Measurements from ENCODE around the gene NPAS3. TPM values are rescaled to one million over a fixed set of nuclear protein-coding genes. Genes with fewer than 3 reads are reported as not detected.

Gene NPAS3
- total and polyA plus RNA-seq, 2 of the 8 experiments (the other 6 are each of a cell fraction or from before 2014, with no cell fraction given) = 0.11 to 0.60 TPM

DNA sequence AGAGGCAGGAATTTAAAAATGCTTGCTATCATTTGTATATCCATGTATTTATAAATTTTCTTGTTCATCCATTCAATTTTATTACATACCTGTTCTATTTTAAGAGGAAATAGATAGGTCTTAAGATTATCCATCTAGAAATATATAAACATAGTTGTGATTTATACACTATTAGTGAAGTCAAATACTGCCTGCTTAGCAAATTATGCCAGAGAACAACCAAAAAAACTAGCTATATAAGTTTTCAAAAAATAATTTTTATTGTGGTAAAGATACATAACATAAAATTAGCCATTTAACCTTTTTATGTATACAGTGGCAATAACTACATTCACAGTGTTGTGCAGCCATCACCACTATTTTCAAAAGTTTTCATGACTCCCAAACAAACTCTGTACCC lies 237.3 kb downstream of the NPAS3 start:
- no peak overlapping the region for H2AK5ac ChIP-seq (ENCODE audit: low read depth, low read length)
- H3K27ac ChIP-seq (ENCODE audit: low read depth, low read length) = no peak overlapping the region
- no peak overlapping the region for H3K4ac ChIP-seq (replicated peaks; ENCODE audit: insufficient read length, low read depth, low read length)
- H3K23ac ChIP-seq (ENCODE audit: insufficient read length) = no peak overlapping the region
- ChIA-PET CTCF (ENCODE audit: partially characterized antibody) (no interaction called here), POLR2A (ENCODE audit: partially characterized antibody) (no interaction called here)
- H3K36me3 ChIP-seq (ENCODE audit: control insufficient read depth in 2 of 4, insufficient read depth in 4 of 4, low read length in 3 of 4) = no peaks in the 10 kb centered on the region
- no peak overlapping the region for H2BK120ac ChIP-seq (replicated peaks; ENCODE audit: low read depth, low read length)
- no peak overlapping the region for H3K9ac ChIP-seq (replicated peaks in 1 of 4; ENCODE audit: extremely low read depth in 1 of 4, low read depth in 3 of 4, low read length in 3 of 4)
- no peak overlapping the region for H4K91ac ChIP-seq (replicated peaks; ENCODE audit: insufficient read length, low read length)
- H3K4me2 ChIP-seq (ENCODE audit: insufficient read depth in 1 of 2, low read depth in 2 of 2, low read length in 2 of 2) = no peak overlapping the region
- H3K79me2 ChIP-seq (ENCODE audit: control insufficient read depth in 1 of 2, insufficient read depth in 2 of 2, low read length in 2 of 2) = no peaks in the 10 kb centered on the region
- no peak overlapping the region for H2BK15ac ChIP-seq (ENCODE audit: low read length)
- H3K9me3 ChIP-seq (ENCODE audit: insufficient read depth in 2 of 2, low read depth in 1 of 2, low read length in 1 of 2) = no peaks in the 10 kb centered on the region
- FAIRE-seq (no peak), DNase-seq (ENCODE audit: low read depth in 1 of 2, low spot score in 2 of 2) (no peak)
- H3K18ac ChIP-seq (ENCODE audit: extremely low read depth, low read length) = no peak overlapping the region
- H3K23me2 ChIP-seq (ENCODE audit: low read depth, low read length) = no peaks in the 10 kb centered on the region
- no peak overlapping the region for H4K5ac ChIP-seq (ENCODE audit: insufficient read length, low read depth, low read length)
- H3K4me3 ChIP-seq (ENCODE audit: extremely low read depth in 1 of 4, insufficient read depth in 2 of 4, low read depth in 3 of 4, low read length in 4 of 4) = no peak overlapping the region
- H3K56ac ChIP-seq (replicated peaks; ENCODE audit: insufficient read length, low read depth, low read length) = no peak overlapping the region
- H3K14ac ChIP-seq (ENCODE audit: insufficient read length) = no peak overlapping the region
- no peak for TF ChIP-seq POLR2A (IDR thresholded peaks at IDR 0.05; ENCODE audit: control extremely low read depth in 1 of 2, low read depth in 2 of 2, low read length in 2 of 2)
- TF ChIP-seq GABPA (IDR thresholded peaks at IDR 0.05; ENCODE audit: borderline replicate concordance, insufficient read depth, low read length) = no peak
- H2BK20ac ChIP-seq (ENCODE audit: low read length) = no peak overlapping the region
- no peaks in the 10 kb centered on the region for H3K79me1 ChIP-seq (ENCODE audit: low read depth, low read length)
- no peak overlapping the region for H2BK5ac ChIP-seq (ENCODE audit: low read depth, low read length)
- H3K4me1 ChIP-seq (replicated peaks in 1 of 4; ENCODE audit: control insufficient read depth in 3 of 4, insufficient read depth in 4 of 4, low read length in 3 of 4) = no peaks in the 10 kb centered on the region
- H4K20me1 ChIP-seq (replicated peaks in 1 of 2; ENCODE audit: control insufficient read depth in 1 of 2, insufficient read depth in 2 of 2, low read length in 2 of 2) = no peaks in the 10 kb centered on the region
- no peaks in the 10 kb centered on the region for H3K27me3 ChIP-seq (replicated peaks in 1 of 4; ENCODE audit: control insufficient read depth in 3 of 4, extremely low read depth in 1 of 4, insufficient read depth in 3 of 4, low read length in 3 of 4)
- no peak overlapping the region for H2AFZ ChIP-seq (ENCODE audit: low read length)
- H2BK12ac ChIP-seq (ENCODE audit: low read depth, low read length) = no peak overlapping the region
- no peak overlapping the region for H4K8ac ChIP-seq (ENCODE audit: extremely low read depth, insufficient read depth, low read length)

Data from H1 (cell line).